PC-9 (cell line): ENCODE measurements around the gene BAK1. TPM values are rescaled to one million over a fixed set of nuclear protein-coding genes. Genes with fewer than 3 reads are reported as not detected.
A peak's percentile ranks its signal among the peaks of the same experiment; 100 is the strongest.

Experiments used
- BruUV-seq: library from RNA; stranded (reverse); fragments of 400-500 nt; replicated peaks from 2 replicates; lab custom pipeline; 2021; lab: Mats Ljungman, UMichigan
- CTCF ChIA-PET: fragments of 300-600 bp; sonication (Branson Sonifier 250); formaldehyde crosslinking; loops from one replicate; lab custom pipeline; 2022; ENCODE audit warnings: antibody characterized with exemption; lab: Charles Lee
- POLR2A ChIA-PET: fragments of 300-600 bp; sonication (Branson Sonifier 250); formaldehyde crosslinking; loops from one replicate; lab custom pipeline; 2022; ENCODE audit warnings: antibody characterized with exemption; ENCODE audit not compliant: unreplicated experiment; lab: Charles Lee
- DNase-seq, 2 experiments: peaks; one replicate each; pipeline versions ENCODE4 v3.0.0 to v3.0.0-alpha.2; 2015 to 2022; ENCODE audit warnings: mixed read lengths in 1 of 2
- H2AFZ ChIP-seq: fragments of 200-600 bp; sonication (generic); 2 replicates; pipeline ENCODE4 v1.8.1; 2017; ENCODE audit warnings: antibody characterized with exemption
- H3F3A ChIP-seq: fragments of 200-600 bp; sonication (generic); 2 replicates; pipeline ENCODE4 v1.8.1; 2017; ENCODE audit warnings: antibody characterized with exemption, mild to moderate bottlenecking, low read depth; ENCODE audit not compliant: insufficient read depth
- H3K27ac ChIP-seq: fragments of 200-600 bp; sonication (generic); 2 replicates; pipeline ENCODE4 v1.6.1; 2016; ENCODE audit warnings: mixed run types
- H3K27me3 ChIP-seq: fragments of 200-600 bp; sonication (generic); 2 replicates; pipeline ENCODE4 v1.6.1; 2016; ENCODE audit warnings: low read depth, mixed run types; ENCODE audit not compliant: insufficient read depth
- H3K36me3 ChIP-seq: fragments of 200-600 bp; sonication (generic); 2 replicates; pipeline ENCODE4 v1.6.1; 2016; ENCODE audit warnings: low read depth, mixed run types
- H3K4me1 ChIP-seq: fragments of 200-600 bp; sonication (generic); replicated peaks from 2 replicates; pipeline ENCODE4 v1.6.1; 2016; ENCODE audit warnings: mixed run types; ENCODE audit not compliant: insufficient read depth
- H3K4me2 ChIP-seq: fragments of 200-600 bp; sonication (generic); 2 replicates; pipeline ENCODE4 v1.6.1; 2017; ENCODE audit warnings: mixed run types
- H3K4me3 ChIP-seq: fragments of 200-600 bp; sonication (generic); 2 replicates; pipeline ENCODE4 v1.6.1; 2016; ENCODE audit warnings: mixed run types
- H3K79me2 ChIP-seq: fragments of 200-600 bp; sonication (generic); 2 replicates; pipeline ENCODE4 v1.6.1; 2017; ENCODE audit warnings: low read depth, mixed run types
- H3K9me2 ChIP-seq: fragments of 200-600 bp; sonication (generic); 2 replicates; pipeline ENCODE4 v1.8.1; 2017; ENCODE audit warnings: mild to moderate bottlenecking; ENCODE audit not compliant: insufficient read depth
- H3K9me3 ChIP-seq: fragments of 200-600 bp; sonication (generic); 2 replicates; pipeline ENCODE4 v1.8.1; 2016; ENCODE audit warnings: low read depth; ENCODE audit not compliant: insufficient read depth
- H4K20me1 ChIP-seq: fragments of 200-600 bp; sonication (generic); 2 replicates; pipeline ENCODE4 v1.8.1; 2017; ENCODE audit not compliant: insufficient read depth
- EZH2 ChIP-seq: fragments of 200-600 bp; sonication (generic); IDR thresholded peaks from 2 replicates; pipeline ENCODE4 v1.8.0; 2017; ENCODE audit warnings: antibody characterized with exemption, low read depth
- intact Hi-C: fragments of 100-400 bp; cut with micrococcal nuclease; formaldehyde crosslinking; loops from one replicate; pipeline ENCODE4 v1.10.0; 2022; ENCODE audit not compliant: unreplicated experiment
- total RNA-seq: library from RNA; stranded (reverse); gene quantifications from 2 replicates; pipeline ENCODE4 v1.2.3, GENCODE V29; 2021
- TF ChIP-seq, protein P1 (sequence below): fragments of 200-600 bp; sonication (generic); conservative IDR thresholded peaks from 2 replicates; pipeline ENCODE4 v1.6.1; 2017; ENCODE audit warnings: mixed run types, antibody characterized with exemption, mild to moderate bottlenecking, moderate library complexity

The BAK1 gene
- total RNA-seq, 1 experiment from 2014 or later, result 28.4 TPM

- Histone ChIP-seq H2AFZ (peak overlapping the region; percentile 98), H3K4me1 (0 out of 2 replicates have a peak, but pooled peaks cover 5% of the 10 kb centered on the region), H3K4me2 (peak overlapping the region; percentile 98), H3K9me3 (no peaks in the 10 kb centered on the region), H3F3A (peaks cover 5% of the 10 kb centered on the region; the same call in 1 of the 2 replicates), H3K36me3 (no peaks in the 10 kb centered on the region), H4K20me1 (no peaks in the 10 kb centered on the region), H3K4me3 (peak overlapping the region; percentile 71), H3K27me3 (no peaks in the 10 kb centered on the region), H3K9me2 (no peaks in the 10 kb centered on the region), H3K27ac (no peak overlapping the region), H3K79me2 (no peaks in the 10 kb centered on the region)
- no TSS peak for BruUV-seq
- POLR2A ChIA-PET, result no interaction called here
- no peak for DNase-seq
- TF ChIP-seq, protein P1, sequence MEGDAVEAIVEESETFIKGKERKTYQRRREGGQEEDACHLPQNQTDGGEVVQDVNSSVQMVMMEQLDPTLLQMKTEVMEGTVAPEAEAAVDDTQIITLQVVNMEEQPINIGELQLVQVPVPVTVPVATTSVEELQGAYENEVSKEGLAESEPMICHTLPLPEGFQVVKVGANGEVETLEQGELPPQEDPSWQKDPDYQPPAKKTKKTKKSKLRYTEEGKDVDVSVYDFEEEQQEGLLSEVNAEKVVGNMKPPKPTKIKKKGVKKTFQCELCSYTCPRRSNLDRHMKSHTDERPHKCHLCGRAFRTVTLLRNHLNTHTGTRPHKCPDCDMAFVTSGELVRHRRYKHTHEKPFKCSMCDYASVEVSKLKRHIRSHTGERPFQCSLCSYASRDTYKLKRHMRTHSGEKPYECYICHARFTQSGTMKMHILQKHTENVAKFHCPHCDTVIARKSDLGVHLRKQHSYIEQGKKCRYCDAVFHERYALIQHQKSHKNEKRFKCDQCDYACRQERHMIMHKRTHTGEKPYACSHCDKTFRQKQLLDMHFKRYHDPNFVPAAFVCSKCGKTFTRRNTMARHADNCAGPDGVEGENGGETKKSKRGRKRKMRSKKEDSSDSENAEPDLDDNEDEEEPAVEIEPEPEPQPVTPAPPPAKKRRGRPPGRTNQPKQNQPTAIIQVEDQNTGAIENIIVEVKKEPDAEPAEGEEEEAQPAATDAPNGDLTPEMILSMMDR, result no peak
- TF ChIP-seq EZH2, result no peak
- CTCF ChIA-PET, result no interaction called here
- intact Hi-C loops, result loop anchor here (1.0 to 10.0 kb wide), 3 partner anchors 117 to 287 kb away; partner anchors contain the start of genes PFDN6, TAPBP, WDR46 and ZBTB22
These were observed 8.3 kb downstream of the BAK1 start for GRCh38 chr6:33571637-33572316.

GRCh38 chr6:33570806-33571636 lies 9.1 kb downstream of the BAK1 start:
- no peaks in the 10 kb centered on the region for H3K27me3 ChIP-seq
- H2AFZ ChIP-seq, result peak overlapping the region; percentile 98
- DNase-seq, result peak; percentile 49 to 66
- no peaks in the 10 kb centered on the region for H4K20me1 ChIP-seq
- H3K4me1 ChIP-seq, result 0 out of 2 replicates have a peak, but pooled peaks cover 5% of the 10 kb centered on the region
- H3K79me2 ChIP-seq, result no peaks in the 10 kb centered on the region
- intact Hi-C loops, result loop anchor here (1.0 to 10.0 kb wide), 3 partner anchors 117 to 286 kb away; partner anchors contain the start of genes PFDN6, TAPBP, WDR46 and ZBTB22
- H3K36me3 ChIP-seq, result no peaks in the 10 kb centered on the region
- POLR2A ChIA-PET, result interaction anchor here (0.6 kb wide), 2 partner anchors 75 to 269 kb away, joined by 3 read pairs; no protein-coding TSS in a partner anchor
- TF ChIP-seq, protein P1, result no peak
- no peak for TF ChIP-seq EZH2
- H3K9me2 ChIP-seq, result no peaks in the 10 kb centered on the region
- peak overlapping the region; percentile 71 for H3K4me3 ChIP-seq
- H3K4me2 ChIP-seq, result peak overlapping the region; percentile 98
- CTCF ChIA-PET, result interaction anchor here (0.6 kb wide), 1 partner anchor 610 kb away, joined by 3 read pairs; no protein-coding TSS in a partner anchor
- H3K27ac ChIP-seq, result no peak overlapping the region
- H3K9me3 ChIP-seq, result no peaks in the 10 kb centered on the region
- peaks cover 5% of the 10 kb centered on the region; the same call in 1 of the 2 replicates for H3F3A ChIP-seq
- TSS peak; percentile 16 for BruUV-seq
